Measurements from ENCODE around the gene FOXP1. TPM values are rescaled to one million over a fixed set of nuclear protein-coding genes. Genes with fewer than 3 reads are reported as not detected.

FOXP1 gene
- total and polyA plus RNA-seq, 4 donors, result 15.2 to 263 (median 110) TPM

DNA sequence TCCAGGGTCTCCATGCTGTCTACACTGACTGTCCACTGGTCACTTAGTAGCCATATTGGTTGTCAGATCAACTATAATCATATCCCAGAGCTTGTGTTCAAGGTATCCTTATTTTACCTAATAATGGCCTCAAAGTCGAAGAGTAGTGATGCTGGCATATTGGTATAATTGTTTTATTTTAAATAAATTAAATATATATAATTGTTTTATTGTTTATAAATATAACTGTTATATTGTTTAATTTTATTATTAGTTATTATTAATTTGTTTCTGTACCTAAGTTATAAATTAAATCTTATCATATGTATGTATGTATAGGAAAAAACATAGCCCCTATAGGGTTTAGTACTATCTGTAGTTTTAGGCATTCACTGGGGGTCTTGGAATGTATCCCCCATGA is 205.0 kb downstream of the FOXP1 start:
- Histone ChIP-seq H3K4me1 (ENCODE audit: control insufficient read depth in 1 of 2, insufficient read depth in 2 of 2, low read length in 2 of 2) (peaks cover 0 to 3% of the 10 kb centered on the region in 2 donors), H3K36me3 (ENCODE audit: control insufficient read depth in 1 of 2, insufficient read depth in 2 of 2, low read length in 1 of 2) (no peaks in the 10 kb centered on the region), H3K27ac (ENCODE audit: low read depth in 1 of 2, low read length in 2 of 2) (no peak overlapping the region), H3K27me3 (ENCODE audit: control insufficient read depth in 1 of 2, insufficient read depth in 2 of 2, low read length in 1 of 2) (no peaks in the 10 kb centered on the region), H3K4me3 (ENCODE audit: low read length in 2 of 2) (no peak overlapping the region), H3K9me3 (ENCODE audit: control insufficient read depth, low read length) (no peaks in the 10 kb centered on the region)
- intact Hi-C loops (cut with DNase I), result no loop called here
- ATAC-seq (ENCODE audit: low FRiP score) (no peak), DNase-seq (no peak)
- WGBS, 2 donors, result 95 to 99% methylated on average over 1 of the region's 1 CpG

DNA sequence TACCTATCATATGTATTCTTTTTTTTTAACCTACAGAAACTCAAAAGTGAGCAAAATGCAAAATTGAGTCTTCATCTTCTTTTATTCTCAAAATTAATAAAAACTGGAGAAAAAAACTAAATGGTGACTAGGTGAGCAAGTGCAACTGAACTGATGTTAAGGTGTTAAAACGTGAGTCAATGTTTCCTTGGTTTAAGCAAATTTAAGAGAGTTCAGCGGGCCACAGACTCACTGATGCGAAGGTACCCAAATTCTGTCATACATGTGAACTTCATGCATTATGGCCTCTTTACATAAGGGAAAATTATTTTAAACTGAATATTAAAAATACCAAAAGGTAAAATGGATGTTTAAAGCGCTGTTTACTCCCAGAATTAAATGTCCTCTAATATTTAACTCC is 206.6 kb downstream of the FOXP1 start:
- Histone ChIP-seq H3K4me1 (ENCODE audit: control insufficient read depth in 1 of 2, insufficient read depth in 2 of 2, low read length in 2 of 2) (peaks cover 0 to 3% of the 10 kb centered on the region in 2 donors), H3K4me3 (ENCODE audit: low read length in 2 of 2) (no peak overlapping the region), H3K27ac (ENCODE audit: low read depth in 1 of 2, low read length in 2 of 2) (no peak overlapping the region), H3K9me3 (ENCODE audit: control insufficient read depth, low read length) (no peaks in the 10 kb centered on the region), H3K36me3 (ENCODE audit: control insufficient read depth in 1 of 2, insufficient read depth in 2 of 2, low read length in 1 of 2) (no peaks in the 10 kb centered on the region), H3K27me3 (ENCODE audit: control insufficient read depth in 1 of 2, insufficient read depth in 2 of 2, low read length in 1 of 2) (no peaks in the 10 kb centered on the region)
- ATAC-seq (ENCODE audit: low FRiP score) (no peak), DNase-seq (no peak)
- 97% methylated on average over 4 of the region's 4 CpGs for WGBS, 2 donors
- intact Hi-C loops (cut with DNase I), result no loop called here

DNA sequence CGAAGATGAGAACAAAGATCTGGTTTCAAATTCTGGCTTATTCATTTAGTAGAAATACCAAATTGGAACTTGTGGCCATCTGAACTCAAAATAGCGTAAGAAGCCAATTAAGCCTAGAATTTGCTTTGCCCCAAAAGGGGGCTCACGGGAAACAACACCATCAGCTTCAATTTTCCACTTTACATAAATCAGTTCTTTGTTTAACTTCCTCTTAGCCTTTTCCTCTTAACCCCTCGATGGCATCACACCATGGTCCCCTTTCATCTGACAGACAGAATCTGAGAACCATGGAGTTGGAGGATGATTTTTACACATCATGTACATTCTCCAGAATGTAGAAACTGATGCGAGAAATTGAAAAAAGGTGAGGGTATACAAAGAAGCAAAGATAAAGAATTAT is 207.0 kb downstream of the FOXP1 start:
- 88 to 90% methylated on average over 5 of the region's 5 CpGs for WGBS, 2 donors
- no peak for ATAC-seq (ENCODE audit: low FRiP score)
- peaks cover 0 to 3% of the 10 kb centered on the region in 2 donors for H3K4me1 ChIP-seq (ENCODE audit: control insufficient read depth in 1 of 2, insufficient read depth in 2 of 2, low read length in 2 of 2)
- no peak for DNase-seq
- intact Hi-C loops (cut with DNase I), result no loop called here
- H3K9me3 ChIP-seq (ENCODE audit: control insufficient read depth, low read length), result no peaks in the 10 kb centered on the region
- H3K27me3 ChIP-seq (ENCODE audit: control insufficient read depth in 1 of 2, insufficient read depth in 2 of 2, low read length in 1 of 2), result no peaks in the 10 kb centered on the region
- H3K4me3 ChIP-seq (ENCODE audit: low read length in 2 of 2), result no peak overlapping the region
- H3K36me3 ChIP-seq (ENCODE audit: control insufficient read depth in 1 of 2, insufficient read depth in 2 of 2, low read length in 1 of 2), result no peaks in the 10 kb centered on the region
- H3K27ac ChIP-seq (ENCODE audit: low read depth in 1 of 2, low read length in 2 of 2), result no peak overlapping the region

DNA sequence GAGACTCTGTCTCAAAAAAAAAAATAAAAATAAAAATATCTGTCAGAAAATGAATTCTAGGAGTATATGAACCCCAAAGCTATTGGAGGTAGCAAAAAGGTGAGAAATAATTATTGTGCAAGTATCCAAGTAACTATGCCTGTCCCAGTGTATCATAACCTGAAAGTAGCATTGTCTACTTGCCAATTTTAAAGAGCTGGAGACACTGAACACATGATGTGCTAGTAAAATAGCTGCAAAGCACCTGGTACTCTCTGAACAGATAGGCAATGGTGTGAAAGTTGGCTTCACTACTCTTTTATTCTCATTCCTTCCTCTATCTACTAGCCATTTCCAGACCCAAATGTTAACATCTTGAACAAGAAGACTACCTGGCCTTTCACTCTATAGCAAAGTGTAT is 208.9 kb downstream of the FOXP1 start:
- Histone ChIP-seq H3K27ac (ENCODE audit: low read depth in 1 of 2, low read length in 2 of 2) (no peak overlapping the region), H3K36me3 (ENCODE audit: control insufficient read depth in 1 of 2, insufficient read depth in 2 of 2, low read length in 1 of 2) (no peaks in the 10 kb centered on the region), H3K4me3 (ENCODE audit: low read length in 2 of 2) (no peak overlapping the region), H3K9me3 (ENCODE audit: control insufficient read depth, low read length) (no peaks in the 10 kb centered on the region), H3K27me3 (ENCODE audit: control insufficient read depth in 1 of 2, insufficient read depth in 2 of 2, low read length in 1 of 2) (no peaks in the 10 kb centered on the region), H3K4me1 (ENCODE audit: control insufficient read depth in 1 of 2, insufficient read depth in 2 of 2, low read length in 2 of 2) (peaks cover 0 to 3% of the 10 kb centered on the region in 2 donors)
- intact Hi-C loops (cut with DNase I), result no loop called here
- ATAC-seq (ENCODE audit: low FRiP score), result no peak
- no peak for DNase-seq

DNA sequence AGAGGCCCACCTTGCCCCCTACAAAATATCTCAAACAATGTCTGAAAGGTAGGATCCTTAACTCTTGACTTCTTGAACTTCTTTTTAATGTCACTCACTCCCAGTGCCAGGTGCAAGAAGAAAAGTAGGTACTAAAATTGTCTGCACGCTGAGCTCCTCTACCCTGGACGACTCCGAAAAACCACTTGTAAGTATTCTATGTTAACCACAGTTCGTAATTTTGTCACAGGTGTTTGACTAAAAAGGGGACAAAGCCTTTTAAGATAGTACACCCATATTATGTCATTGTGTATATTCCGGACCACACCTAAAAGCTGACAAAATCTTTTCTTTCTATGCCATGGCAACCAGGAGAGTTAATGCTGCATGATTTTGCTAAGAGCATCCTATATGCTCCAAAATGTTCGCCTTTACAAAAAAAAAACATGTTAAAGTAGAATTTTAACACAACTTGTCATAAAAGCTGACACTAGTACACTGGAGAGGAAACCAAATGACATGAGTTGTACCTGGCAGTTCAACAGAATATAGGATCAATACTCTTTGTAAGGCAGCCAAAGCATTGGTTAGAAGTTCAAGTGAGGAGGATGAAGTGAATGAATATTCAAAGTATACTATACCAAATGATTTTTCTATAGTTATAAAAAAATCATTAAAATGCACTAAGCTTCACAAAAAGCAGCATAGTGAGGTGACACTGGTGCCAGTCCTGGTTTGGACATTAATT is 210.5 kb downstream of the FOXP1 start:
- no peak for DNase-seq
- 97 to 98% methylated on average over 6 of the region's 6 CpGs for WGBS, 2 donors
- Histone ChIP-seq H3K36me3 (ENCODE audit: control insufficient read depth in 1 of 2, insufficient read depth in 2 of 2, low read length in 1 of 2) (no peaks in the 10 kb centered on the region), H3K4me1 (ENCODE audit: control insufficient read depth in 1 of 2, insufficient read depth in 2 of 2, low read length in 2 of 2) (peaks cover 0 to 4% of the 10 kb centered on the region in 2 donors), H3K27me3 (ENCODE audit: control insufficient read depth in 1 of 2, insufficient read depth in 2 of 2, low read length in 1 of 2) (no peaks in the 10 kb centered on the region), H3K9me3 (ENCODE audit: control insufficient read depth, low read length) (no peaks in the 10 kb centered on the region), H3K4me3 (ENCODE audit: low read length in 2 of 2) (no peak overlapping the region), H3K27ac (ENCODE audit: low read depth in 1 of 2, low read length in 2 of 2) (no peak overlapping the region)
- ATAC-seq (ENCODE audit: low FRiP score), result no peak
- intact Hi-C loops (cut with DNase I), result no loop called here

DNA sequence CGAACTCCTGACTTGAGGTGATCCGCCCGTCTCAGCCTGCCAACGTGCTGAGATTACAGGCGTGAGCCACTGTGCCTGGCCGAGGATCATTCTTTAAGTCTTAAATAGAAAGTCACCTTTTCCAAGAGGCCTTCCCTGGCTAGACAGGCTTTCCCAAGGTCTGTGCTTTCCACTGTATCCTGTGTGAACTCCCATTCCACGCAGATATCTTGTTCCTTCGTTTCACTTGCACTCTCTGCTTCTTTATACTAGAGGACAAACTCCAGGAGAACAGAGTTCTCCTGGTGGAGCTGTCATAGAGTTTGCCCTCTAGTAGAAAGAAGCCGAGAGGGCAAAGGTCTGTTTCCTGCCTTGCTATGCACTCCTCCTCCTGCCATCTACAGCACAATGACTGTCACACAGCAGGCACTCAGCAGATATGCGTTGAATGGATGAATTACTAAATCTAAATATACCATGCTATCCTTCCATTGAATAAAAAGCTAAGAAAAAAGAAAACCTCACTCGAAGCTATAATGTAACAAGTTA is 211.2 kb downstream of the FOXP1 start:
- Histone ChIP-seq H3K9me3 (ENCODE audit: control insufficient read depth, low read length) (no peaks in the 10 kb centered on the region), H3K27ac (ENCODE audit: low read depth in 1 of 2, low read length in 2 of 2) (no peak overlapping the region), H3K36me3 (ENCODE audit: control insufficient read depth in 1 of 2, insufficient read depth in 2 of 2, low read length in 1 of 2) (no peaks in the 10 kb centered on the region), H3K4me1 (ENCODE audit: control insufficient read depth in 1 of 2, insufficient read depth in 2 of 2, low read length in 2 of 2) (peaks cover 0 to 4% of the 10 kb centered on the region in 2 donors), H3K27me3 (ENCODE audit: control insufficient read depth in 1 of 2, insufficient read depth in 2 of 2, low read length in 1 of 2) (no peaks in the 10 kb centered on the region), H3K4me3 (ENCODE audit: low read length in 2 of 2) (no peak overlapping the region)
- intact Hi-C loops (cut with DNase I), result no loop called here
- ATAC-seq (ENCODE audit: low FRiP score) (no peak), DNase-seq (no peak)
- 92 to 96% methylated on average over 11 of the region's 11 CpGs for WGBS, 2 donors

DNA sequence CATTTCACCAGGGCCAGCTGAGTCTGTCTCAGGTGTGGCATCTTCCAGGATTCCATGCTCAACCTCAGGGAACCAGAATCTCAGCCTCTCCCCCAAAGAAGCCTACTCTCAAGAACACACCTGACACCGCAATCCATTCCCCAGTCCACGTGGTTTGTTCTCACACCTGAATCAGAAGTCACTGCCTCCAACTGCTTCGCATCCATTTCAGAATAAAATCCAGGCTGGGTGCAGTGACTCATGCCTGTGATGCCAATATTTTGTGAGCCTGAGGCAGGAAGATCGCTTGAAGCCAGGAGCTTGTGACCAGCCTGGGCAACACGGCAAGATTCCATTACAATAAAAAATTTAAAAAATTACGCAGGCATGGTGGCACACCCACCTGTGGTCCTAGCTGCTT is 212.2 kb downstream of the FOXP1 start:
- no peak overlapping the region for H3K27ac ChIP-seq (ENCODE audit: low read depth in 1 of 2, low read length in 2 of 2)
- WGBS, 2 donors, result 53 to 59% methylated on average over 6 of the region's 6 CpGs
- H3K4me3 ChIP-seq (ENCODE audit: low read length in 2 of 2), result no peak overlapping the region
- intact Hi-C loops (cut with DNase I), result no loop called here
- DNase-seq (no peak), ATAC-seq (ENCODE audit: low FRiP score) (no peak)
- H3K9me3 ChIP-seq (ENCODE audit: control insufficient read depth, low read length), result no peaks in the 10 kb centered on the region
- peaks cover 0 to 4% of the 10 kb centered on the region in 2 donors for H3K4me1 ChIP-seq (ENCODE audit: control insufficient read depth in 1 of 2, insufficient read depth in 2 of 2, low read length in 2 of 2)
- no peaks in the 10 kb centered on the region for H3K36me3 ChIP-seq (ENCODE audit: control insufficient read depth in 1 of 2, insufficient read depth in 2 of 2, low read length in 1 of 2)
- H3K27me3 ChIP-seq (ENCODE audit: control insufficient read depth in 1 of 2, insufficient read depth in 2 of 2, low read length in 1 of 2), result no peaks in the 10 kb centered on the region

DNA sequence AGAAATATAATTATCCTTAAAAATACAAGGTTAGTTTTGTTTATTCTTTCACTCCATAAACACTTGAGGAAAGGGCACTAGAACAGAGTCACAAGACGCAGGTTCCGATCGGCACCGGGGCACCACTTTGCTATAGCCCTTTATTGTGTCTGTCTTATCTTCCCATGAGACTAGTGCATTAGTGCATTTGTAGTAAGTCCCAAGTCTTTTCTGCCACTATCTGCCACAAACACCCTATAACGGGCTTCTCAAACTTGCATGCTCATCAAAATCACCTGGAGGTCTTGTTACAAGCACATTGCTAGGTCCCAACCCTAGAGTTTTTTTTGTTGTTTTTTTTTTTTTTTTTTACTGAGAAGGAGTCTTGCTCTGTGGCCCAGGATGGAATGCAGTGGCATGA is 213.1 kb downstream of the FOXP1 start:
- Histone ChIP-seq H3K9me3 (ENCODE audit: control insufficient read depth, low read length) (no peaks in the 10 kb centered on the region), H3K4me3 (ENCODE audit: low read length in 2 of 2) (no peak overlapping the region), H3K4me1 (ENCODE audit: control insufficient read depth in 1 of 2, insufficient read depth in 2 of 2, low read length in 2 of 2) (peaks cover 0 to 4% of the 10 kb centered on the region in 2 donors), H3K27ac (ENCODE audit: low read depth in 1 of 2, low read length in 2 of 2) (no peak overlapping the region), H3K36me3 (ENCODE audit: control insufficient read depth in 1 of 2, insufficient read depth in 2 of 2, low read length in 1 of 2) (no peaks in the 10 kb centered on the region), H3K27me3 (ENCODE audit: control insufficient read depth in 1 of 2, insufficient read depth in 2 of 2, low read length in 1 of 2) (no peaks in the 10 kb centered on the region)
- WGBS, 2 donors, result 39 to 43% methylated on average over 5 of the region's 5 CpGs
- intact Hi-C loops (cut with DNase I), result no loop called here
- ATAC-seq (ENCODE audit: low FRiP score), result no peak
- no peak for DNase-seq

DNA sequence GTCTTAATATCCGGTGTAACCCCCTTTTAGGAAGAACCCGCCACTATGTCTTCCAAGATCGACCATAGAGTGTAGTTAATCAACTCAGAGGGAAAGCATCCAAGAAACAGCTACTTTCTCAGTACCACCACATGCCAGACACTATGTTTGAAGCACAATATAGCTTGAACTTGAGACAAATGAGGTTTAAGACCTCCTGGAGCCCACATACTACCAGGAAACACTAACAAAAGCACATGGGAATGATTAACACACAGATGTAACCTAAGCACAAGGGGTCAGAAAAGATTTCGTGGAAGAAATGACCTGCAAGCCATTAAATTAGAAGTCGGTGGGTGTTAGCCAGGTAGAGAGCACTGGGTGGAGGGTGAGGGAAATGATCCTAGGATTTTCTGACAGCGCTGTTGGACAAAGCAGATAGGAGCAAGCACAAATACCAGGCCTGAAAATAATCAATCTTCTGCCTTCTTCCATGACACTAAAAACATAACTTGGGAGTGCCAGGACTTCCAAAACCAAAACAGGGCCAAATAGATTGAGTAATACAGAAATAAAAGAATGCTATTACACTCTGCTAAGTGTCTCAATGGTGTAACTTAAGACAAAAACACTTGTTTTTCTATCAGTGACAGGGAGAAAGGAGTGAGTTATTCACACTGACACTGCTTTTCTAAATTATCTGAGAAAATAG is 213.7 kb downstream of the FOXP1 start:
- Histone ChIP-seq H3K4me1 (ENCODE audit: control insufficient read depth in 1 of 2, insufficient read depth in 2 of 2, low read length in 2 of 2) (peaks cover 0 to 4% of the 10 kb centered on the region in 2 donors), H3K27me3 (ENCODE audit: control insufficient read depth in 1 of 2, insufficient read depth in 2 of 2, low read length in 1 of 2) (no peaks in the 10 kb centered on the region), H3K36me3 (ENCODE audit: control insufficient read depth in 1 of 2, insufficient read depth in 2 of 2, low read length in 1 of 2) (no peaks in the 10 kb centered on the region), H3K9me3 (ENCODE audit: control insufficient read depth, low read length) (no peaks in the 10 kb centered on the region), H3K27ac (ENCODE audit: low read depth in 1 of 2, low read length in 2 of 2) (no peak overlapping the region), H3K4me3 (ENCODE audit: low read length in 2 of 2) (no peak overlapping the region)
- DNase-seq (no peak), ATAC-seq (ENCODE audit: low FRiP score) (peak; percentile 72)
- 36 to 42% methylated on average over 6 of the region's 6 CpGs for WGBS, 2 donors
- intact Hi-C loops (cut with DNase I), result no loop called here
